ENCODE results near the gene PEX6.

GRCh38 chr6:42962096-42962495 is 16.9 kb downstream of the PEX6 start:
- TF ChIP-seq POLR2A (IDR thresholded peaks at IDR 0.05; ENCODE audit: low read depth, low read length), result no peak
- no peak for TF ChIP-seq POLR2AphosphoS5 (IDR thresholded peaks at IDR 0.05; ENCODE audit: low read depth, low read length)
- no peak for TF ChIP-seq TAF1 (IDR thresholded peaks at IDR 0.05; ENCODE audit: borderline replicate concordance, low read depth, low read length)

All from GM12892 (cell line).